ENCODE results near the gene PRKCH.

DNA sequence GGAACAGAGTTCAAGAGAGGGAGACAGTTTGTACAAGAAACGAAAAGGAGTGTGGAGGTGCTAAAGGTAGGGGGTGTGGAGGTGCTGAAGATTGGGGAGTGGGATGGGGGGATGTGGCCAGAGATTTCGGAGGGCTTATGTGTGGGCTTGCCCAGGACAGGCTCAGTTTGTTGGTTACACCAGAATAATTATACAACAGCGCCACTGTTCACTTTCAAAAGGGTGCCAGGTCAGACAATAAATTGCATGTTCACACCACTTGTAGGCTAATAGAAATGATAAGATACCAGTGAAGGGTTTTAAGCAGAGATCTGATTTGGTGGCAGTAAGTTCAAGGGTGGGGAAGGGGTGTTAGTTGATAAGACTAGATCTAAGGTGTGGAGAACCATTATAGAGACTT is 75.3 kb downstream of the PRKCH start:
- TF ChIP-seq EZH2 (IDR thresholded peaks at IDR 0.05; ENCODE audit: low read length, unreplicated experiment): no peak
- TF ChIP-seq, protein P1, sequence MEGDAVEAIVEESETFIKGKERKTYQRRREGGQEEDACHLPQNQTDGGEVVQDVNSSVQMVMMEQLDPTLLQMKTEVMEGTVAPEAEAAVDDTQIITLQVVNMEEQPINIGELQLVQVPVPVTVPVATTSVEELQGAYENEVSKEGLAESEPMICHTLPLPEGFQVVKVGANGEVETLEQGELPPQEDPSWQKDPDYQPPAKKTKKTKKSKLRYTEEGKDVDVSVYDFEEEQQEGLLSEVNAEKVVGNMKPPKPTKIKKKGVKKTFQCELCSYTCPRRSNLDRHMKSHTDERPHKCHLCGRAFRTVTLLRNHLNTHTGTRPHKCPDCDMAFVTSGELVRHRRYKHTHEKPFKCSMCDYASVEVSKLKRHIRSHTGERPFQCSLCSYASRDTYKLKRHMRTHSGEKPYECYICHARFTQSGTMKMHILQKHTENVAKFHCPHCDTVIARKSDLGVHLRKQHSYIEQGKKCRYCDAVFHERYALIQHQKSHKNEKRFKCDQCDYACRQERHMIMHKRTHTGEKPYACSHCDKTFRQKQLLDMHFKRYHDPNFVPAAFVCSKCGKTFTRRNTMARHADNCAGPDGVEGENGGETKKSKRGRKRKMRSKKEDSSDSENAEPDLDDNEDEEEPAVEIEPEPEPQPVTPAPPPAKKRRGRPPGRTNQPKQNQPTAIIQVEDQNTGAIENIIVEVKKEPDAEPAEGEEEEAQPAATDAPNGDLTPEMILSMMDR (conservative IDR thresholded peaks at IDR 0.05; ENCODE audit: low read depth, low read length): no peak
